Measurements from ENCODE around the gene DPP10.

The DPP10 gene

GRCh38 chr2:115596659-115597375, 1154.4 kb downstream of the DPP10 start:
- no peak overlapping the region for H3K9ac ChIP-seq (ENCODE audit: low read length)
- TF ChIP-seq, protein P1, sequence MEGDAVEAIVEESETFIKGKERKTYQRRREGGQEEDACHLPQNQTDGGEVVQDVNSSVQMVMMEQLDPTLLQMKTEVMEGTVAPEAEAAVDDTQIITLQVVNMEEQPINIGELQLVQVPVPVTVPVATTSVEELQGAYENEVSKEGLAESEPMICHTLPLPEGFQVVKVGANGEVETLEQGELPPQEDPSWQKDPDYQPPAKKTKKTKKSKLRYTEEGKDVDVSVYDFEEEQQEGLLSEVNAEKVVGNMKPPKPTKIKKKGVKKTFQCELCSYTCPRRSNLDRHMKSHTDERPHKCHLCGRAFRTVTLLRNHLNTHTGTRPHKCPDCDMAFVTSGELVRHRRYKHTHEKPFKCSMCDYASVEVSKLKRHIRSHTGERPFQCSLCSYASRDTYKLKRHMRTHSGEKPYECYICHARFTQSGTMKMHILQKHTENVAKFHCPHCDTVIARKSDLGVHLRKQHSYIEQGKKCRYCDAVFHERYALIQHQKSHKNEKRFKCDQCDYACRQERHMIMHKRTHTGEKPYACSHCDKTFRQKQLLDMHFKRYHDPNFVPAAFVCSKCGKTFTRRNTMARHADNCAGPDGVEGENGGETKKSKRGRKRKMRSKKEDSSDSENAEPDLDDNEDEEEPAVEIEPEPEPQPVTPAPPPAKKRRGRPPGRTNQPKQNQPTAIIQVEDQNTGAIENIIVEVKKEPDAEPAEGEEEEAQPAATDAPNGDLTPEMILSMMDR (IDR thresholded peaks at IDR 0.05; ENCODE audit: low read length): no peak
- no peak for TF ChIP-seq EZH2 (IDR thresholded peaks at IDR 0.05; ENCODE audit: borderline replicate concordance, low read length)
- H3K4me1 ChIP-seq (ENCODE audit: insufficient read depth, low read length, severe bottlenecking): no peaks in the 10 kb centered on the region
- no peaks in the 10 kb centered on the region for H3K79me2 ChIP-seq (ENCODE audit: insufficient read depth, low read length)
- no peak overlapping the region for H3K4me2 ChIP-seq (ENCODE audit: low read length)
- H3K36me3 ChIP-seq (ENCODE audit: insufficient read depth, low read length): no peaks in the 10 kb centered on the region
- H3K27ac ChIP-seq (ENCODE audit: low read depth, low read length, poor library complexity, severe bottlenecking): no peak overlapping the region
- no peak overlapping the region for H2AFZ ChIP-seq (ENCODE audit: low read length)
- no peaks in the 10 kb centered on the region for H3F3A ChIP-seq (ENCODE audit: insufficient read depth, low read length)
- no peaks in the 10 kb centered on the region for H3K9me2 ChIP-seq (ENCODE audit: low read depth, low read length)
- H3K9me3 ChIP-seq (ENCODE audit: low read length): no peaks in the 10 kb centered on the region
- no peaks in the 10 kb centered on the region for H4K20me1 ChIP-seq (ENCODE audit: insufficient read depth, low read length)
- no peak overlapping the region for H3K4me3 ChIP-seq (ENCODE audit: low read depth, low read length, poor library complexity, severe bottlenecking)
- no peaks in the 10 kb centered on the region for H3K27me3 ChIP-seq (ENCODE audit: insufficient read depth, low read length)

GRCh38 chr2:115603285-115603684, 1160.8 kb downstream of the DPP10 start:
- no peaks in the 10 kb centered on the region for H4K20me1 ChIP-seq (ENCODE audit: insufficient read depth, low read length)
- H3K36me3 ChIP-seq (ENCODE audit: insufficient read depth, low read length): no peaks in the 10 kb centered on the region
- TF ChIP-seq EZH2 (IDR thresholded peaks at IDR 0.05; ENCODE audit: borderline replicate concordance, low read length): no peak
- TF ChIP-seq, protein P1 (IDR thresholded peaks at IDR 0.05; ENCODE audit: low read length): no peak
- no peak overlapping the region for H3K27ac ChIP-seq (ENCODE audit: low read depth, low read length, poor library complexity, severe bottlenecking)
- no peaks in the 10 kb centered on the region for H3K27me3 ChIP-seq (ENCODE audit: insufficient read depth, low read length)
- H3K4me1 ChIP-seq (ENCODE audit: insufficient read depth, low read length, severe bottlenecking): no peaks in the 10 kb centered on the region
- H3K79me2 ChIP-seq (ENCODE audit: insufficient read depth, low read length): no peaks in the 10 kb centered on the region
- no peak overlapping the region for H3K4me3 ChIP-seq (ENCODE audit: low read depth, low read length, poor library complexity, severe bottlenecking)
- H3F3A ChIP-seq (ENCODE audit: insufficient read depth, low read length): no peaks in the 10 kb centered on the region
- no peak overlapping the region for H3K4me2 ChIP-seq (ENCODE audit: low read length)
- H2AFZ ChIP-seq (ENCODE audit: low read length): no peak overlapping the region
- no peaks in the 10 kb centered on the region for H3K9me2 ChIP-seq (ENCODE audit: low read depth, low read length)
- H3K9me3 ChIP-seq (ENCODE audit: low read length): no peaks in the 10 kb centered on the region
- H3K9ac ChIP-seq (ENCODE audit: low read length): no peak overlapping the region

GRCh38 chr2:115606350-115606749, 1163.9 kb downstream of the DPP10 start:
- Histone ChIP-seq H3K9me3 (ENCODE audit: low read length) (no peaks in the 10 kb centered on the region), H3K27ac (ENCODE audit: low read depth, low read length, poor library complexity, severe bottlenecking) (no peak overlapping the region), H4K20me1 (ENCODE audit: insufficient read depth, low read length) (no peaks in the 10 kb centered on the region), H2AFZ (ENCODE audit: low read length) (no peak overlapping the region), H3K4me1 (ENCODE audit: insufficient read depth, low read length, severe bottlenecking) (no peaks in the 10 kb centered on the region), H3K79me2 (ENCODE audit: insufficient read depth, low read length) (no peaks in the 10 kb centered on the region), H3K9me2 (ENCODE audit: low read depth, low read length) (no peaks in the 10 kb centered on the region), H3K27me3 (ENCODE audit: insufficient read depth, low read length) (no peaks in the 10 kb centered on the region), H3K4me2 (ENCODE audit: low read length) (no peak overlapping the region), H3K4me3 (ENCODE audit: low read depth, low read length, poor library complexity, severe bottlenecking) (no peak overlapping the region), H3K9ac (ENCODE audit: low read length) (no peak overlapping the region), H3F3A (ENCODE audit: insufficient read depth, low read length) (no peaks in the 10 kb centered on the region), H3K36me3 (ENCODE audit: insufficient read depth, low read length) (no peaks in the 10 kb centered on the region)
- TF ChIP-seq, protein P1 (IDR thresholded peaks at IDR 0.05; ENCODE audit: low read length): no peak
- no peak for TF ChIP-seq EZH2 (IDR thresholded peaks at IDR 0.05; ENCODE audit: borderline replicate concordance, low read length)

Data from OCI-LY1 (cell line).